GM23338 (cell line): ENCODE results near the gene TMEM127. TPM values are rescaled to one million over a fixed set of nuclear protein-coding genes. Genes with fewer than 3 reads are reported as not detected.

Experiments
- ATAC-seq: fragments of 200-7000 bp; cut with Tn5 transposase; 3 replicates; pipeline ENCODE4 v1.9.1; 2020
- DNase-seq: peaks from one replicate; pipeline ENCODE4 v3.0.0-alpha.2; 2015; ENCODE audit warnings: low spot score
- H2AFZ ChIP-seq: fragments of 200-600 bp; sonication (generic); 2 replicates; pipeline ENCODE4 v1.8.0; 2016; ENCODE audit warnings: antibody characterized with exemption, mild to moderate bottlenecking, moderate library complexity
- H3F3A ChIP-seq: fragments of 200-600 bp; sonication (generic); replicated peaks from 2 replicates; pipeline ENCODE4 v1.8.0; 2017; ENCODE audit warnings: antibody characterized with exemption, mixed run types, low read depth
- H3K27ac ChIP-seq: fragments of 200-600 bp; sonication (generic); 2 replicates; pipeline ENCODE4 v1.6.1; 2016; ENCODE audit warnings: low read depth
- H3K27me3 ChIP-seq: fragments of 200-600 bp; sonication (generic); 2 replicates; pipeline ENCODE4 v1.8.0; 2016; ENCODE audit warnings: mild to moderate bottlenecking, mixed run types, moderate library complexity; ENCODE audit not compliant: insufficient read depth
- H3K36me3 ChIP-seq: fragments of 200-600 bp; sonication (generic); 2 replicates; pipeline ENCODE4 v1.8.0; 2016; ENCODE audit warnings: mild to moderate bottlenecking; ENCODE audit not compliant: insufficient read depth
- H3K4me1 ChIP-seq: fragments of 200-600 bp; sonication (generic); 2 replicates; pipeline ENCODE4 v1.8.0; 2016; ENCODE audit warnings: mild to moderate bottlenecking, moderate library complexity; ENCODE audit not compliant: insufficient read depth
- H3K4me2 ChIP-seq: fragments of 200-600 bp; sonication (generic); 2 replicates; pipeline ENCODE4 v1.7.1; 2017; ENCODE audit warnings: mixed run types
- H3K4me3 ChIP-seq: fragments of 200-600 bp; sonication (generic); 2 replicates; pipeline ENCODE4 v1.6.1; 2016; ENCODE audit warnings: mixed run types
- H3K79me2 ChIP-seq: fragments of 200-600 bp; sonication (generic); replicated peaks from 2 replicates; pipeline ENCODE4 v1.8.0; 2017; ENCODE audit warnings: mild to moderate bottlenecking; ENCODE audit not compliant: insufficient read depth
- H3K9me2 ChIP-seq: fragments of 200-600 bp; sonication (generic); 2 replicates; pipeline ENCODE4 v1.8.0; 2017; ENCODE audit not compliant: insufficient read depth
- H4K20me1 ChIP-seq: fragments of 200-600 bp; sonication (generic); replicated peaks from 2 replicates; pipeline ENCODE4 v1.8.0; 2017; ENCODE audit warnings: mild to moderate bottlenecking; ENCODE audit not compliant: insufficient read depth
- H3K27ac Mint-ChIP-seq: 2 replicates; pipeline ENCODE4 v1.8.0; 2020; ENCODE audit warnings: inconsistent platforms, mild to moderate bottlenecking, moderate library complexity, mixed read lengths
- H3K27me3 Mint-ChIP-seq: 3 replicates; pipeline ENCODE4 v1.8.0; 2022; ENCODE audit warnings: low read depth, mild to moderate bottlenecking, moderate library complexity, mixed read lengths, inconsistent platforms; ENCODE audit not compliant: insufficient read depth, poor library complexity
- H3K36me3 Mint-ChIP-seq: 3 replicates; pipeline ENCODE4 v1.8.0; 2021; ENCODE audit warnings: low read depth, mild to moderate bottlenecking, inconsistent platforms, moderate library complexity, mixed read lengths
- H3K4me1 Mint-ChIP-seq: 3 replicates; pipeline ENCODE4 v1.8.0; 2020; ENCODE audit warnings: mild to moderate bottlenecking, inconsistent platforms, mixed read lengths
- H3K4me3 Mint-ChIP-seq: 3 replicates; pipeline ENCODE4 v1.8.0; 2021; ENCODE audit warnings: moderate library complexity, mild to moderate bottlenecking, inconsistent platforms, mixed read lengths
- H3K9me3 Mint-ChIP-seq: 3 replicates; pipeline ENCODE4 v1.8.0; 2020; ENCODE audit warnings: moderate library complexity, mild to moderate bottlenecking, inconsistent platforms, mixed read lengths
- CREB1 ChIP-seq: fragments of 250-450 bp; sonication (Bioruptor Pico); IDR thresholded peaks from 2 replicates; pipeline ENCODE4 v1.5.0; 2020; ENCODE audit warnings: low read depth, mild to moderate bottlenecking, moderate library complexity
- EZH2 ChIP-seq: fragments of 200-600 bp; sonication (generic); IDR thresholded peaks from one replicate; pipeline ENCODE4 v1.8.0; 2017; ENCODE audit warnings: antibody characterized with exemption, mild to moderate bottlenecking, low read depth; ENCODE audit not compliant: unreplicated experiment
- EZH2phosphoT487 ChIP-seq: fragments of 200-600 bp; sonication (generic); IDR thresholded peaks from one replicate; pipeline ENCODE4 v1.8.1; 2018; ENCODE audit warnings: antibody characterized with exemption; ENCODE audit not compliant: unreplicated experiment
- JUNB ChIP-seq: IDR thresholded peaks from one replicate; pipeline ENCODE4 v1.6.1; 2016; ENCODE audit warnings: antibody characterized with exemption; ENCODE audit not compliant: unreplicated experiment
- NANOG ChIP-seq: IDR thresholded peaks from 2 replicates; pipeline ENCODE4 v1.6.1; 2016; ENCODE audit warnings: antibody characterized with exemption, borderline replicate concordance
- STAT1 ChIP-seq: IDR thresholded peaks from one replicate; pipeline ENCODE4 v1.6.1; 2016; ENCODE audit warnings: antibody characterized with exemption; ENCODE audit not compliant: unreplicated experiment
- ZNF114 ChIP-seq: fragments of 250-450 bp; sonication (Bioruptor Pico); IDR thresholded peaks from 2 replicates; pipeline ENCODE4 v1.5.0; 2020; ENCODE audit warnings: mild to moderate bottlenecking, moderate library complexity
- ZNF331 ChIP-seq: fragments of 250-450 bp; sonication (Bioruptor Pico); IDR thresholded peaks from 2 replicates; pipeline ENCODE4 v1.5.0; 2020; ENCODE audit warnings: low read depth, mild to moderate bottlenecking, moderate library complexity
- polyA plus RNA-seq: library from polyadenylated mRNA; unstranded; fragments of >200 nt; fragmentation: Nextera tagmentation; extraction: Ambion mirVana; gene quantifications from 2 replicates; pipeline ENCODE4 v1.2.1, GENCODE V29; 2016
- total RNA-seq: library from RNA; depleted of rRNA; stranded (reverse); fragments of >200 nt; shearing (Covaris generic); gene quantifications from 2 replicates; pipeline ENCODE4 v1.2.3, GENCODE V29; 2014
- TF ChIP-seq, protein P1 (sequence below): IDR thresholded peaks from 2 replicates; pipeline ENCODE4 v1.6.1; 2016; ENCODE audit warnings: antibody characterized with exemption

Gene TMEM127
- total and polyA plus RNA-seq, 2 experiments from 2014 or later = 4.9 to 19.9 TPM

- H3K36me3 ChIP-seq = no peaks in the 10 kb centered on the region
- 0 out of 2 replicates have a peak, but pooled peaks cover 3% of the 10 kb centered on the region for H3F3A ChIP-seq
- peak overlapping the region; percentile 72 for H3K4me2 ChIP-seq
- Mint-ChIP-seq H3K36me3 (peaks cover 16% of the 10 kb centered on the region), H3K27ac (peak overlapping the region; percentile 59; the same call in 1 of the 2 replicates), H3K9me3 (no peaks in the 10 kb centered on the region), H3K4me3 (peak overlapping the region; percentile 45), H3K4me1 (peaks cover 60% of the 10 kb centered on the region), H3K27me3 (peaks cover 5% of the 10 kb centered on the region)
- H2AFZ ChIP-seq = no peak overlapping the region
- peak overlapping the region; percentile 30 for H3K4me3 ChIP-seq
- ATAC-seq (no peak), DNase-seq (no peak)
- H3K27me3 ChIP-seq = no peaks in the 10 kb centered on the region
- peaks cover 68% of the 10 kb centered on the region for H4K20me1 ChIP-seq
- TF ChIP-seq, protein P1, sequence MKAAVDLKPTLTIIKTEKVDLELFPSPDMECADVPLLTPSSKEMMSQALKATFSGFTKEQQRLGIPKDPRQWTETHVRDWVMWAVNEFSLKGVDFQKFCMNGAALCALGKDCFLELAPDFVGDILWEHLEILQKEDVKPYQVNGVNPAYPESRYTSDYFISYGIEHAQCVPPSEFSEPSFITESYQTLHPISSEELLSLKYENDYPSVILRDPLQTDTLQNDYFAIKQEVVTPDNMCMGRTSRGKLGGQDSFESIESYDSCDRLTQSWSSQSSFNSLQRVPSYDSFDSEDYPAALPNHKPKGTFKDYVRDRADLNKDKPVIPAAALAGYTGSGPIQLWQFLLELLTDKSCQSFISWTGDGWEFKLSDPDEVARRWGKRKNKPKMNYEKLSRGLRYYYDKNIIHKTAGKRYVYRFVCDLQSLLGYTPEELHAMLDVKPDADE = no peak
- TF ChIP-seq EZH2phosphoT487 (no peak), CREB1 (CRISPR knock-in tag) (no peak), NANOG (no peak), ZNF114 (no peak), STAT1 (no peak), ZNF331 (CRISPR knock-in tag) (no peak), JUNB (no peak)
- H3K79me2 ChIP-seq = peaks cover 87% of the 10 kb centered on the region
- H3K4me1 ChIP-seq = peaks cover 48% of the 10 kb centered on the region
- H3K9me2 ChIP-seq = no peaks in the 10 kb centered on the region
- H3K27ac ChIP-seq = no peak overlapping the region
Observed at GRCh38 chr2:96204836-96205624, 60.8 kb downstream of the TMEM127 start.

DNA sequence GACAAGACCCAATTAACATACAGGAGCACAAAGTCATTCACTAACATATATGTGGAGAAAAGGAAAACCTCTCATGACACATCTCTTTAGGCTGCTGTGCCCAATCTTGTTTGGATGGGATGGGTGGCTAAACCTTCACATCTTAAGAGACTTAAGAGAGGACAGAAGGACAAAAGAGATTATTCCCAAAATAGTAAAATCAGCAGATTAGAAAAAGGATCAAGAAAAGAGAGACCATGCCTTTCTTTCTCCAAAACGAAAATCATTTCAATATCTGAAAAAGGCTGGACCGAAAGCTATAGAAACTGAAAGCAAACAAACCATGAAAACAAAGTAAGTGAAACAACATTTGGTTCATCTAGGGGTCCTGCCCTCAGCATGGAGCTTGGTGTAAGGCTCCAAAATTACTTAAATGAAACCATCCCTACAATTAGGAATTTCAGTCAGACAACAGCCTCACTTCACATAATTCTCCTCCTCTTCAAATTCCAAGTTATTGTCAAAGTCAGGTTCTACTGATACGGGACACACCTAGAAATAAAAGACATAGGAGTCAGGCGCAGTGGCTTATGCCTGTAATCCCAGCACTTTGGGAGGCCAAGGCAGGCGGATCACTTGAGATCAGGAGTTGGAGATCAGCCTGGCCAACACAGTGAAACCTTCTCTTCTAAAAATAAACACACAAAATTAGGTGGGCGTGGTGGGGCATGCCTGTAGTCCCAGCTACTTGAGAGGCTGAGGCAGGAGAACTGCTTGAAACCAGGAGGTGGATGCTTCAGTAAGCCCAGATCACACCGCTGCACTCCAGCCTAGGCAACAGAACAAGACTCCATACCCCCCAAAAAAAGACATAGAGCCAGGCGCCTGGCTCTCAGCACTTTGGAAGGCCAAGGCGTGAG lies 62.4 kb downstream of the TMEM127 start:
- Histone ChIP-seq H3K36me3 (no peaks in the 10 kb centered on the region), H3F3A (0 out of 2 replicates have a peak, but pooled peaks cover 3% of the 10 kb centered on the region), H3K27ac (no peak overlapping the region), H3K4me1 (peaks cover 47% of the 10 kb centered on the region), H3K4me2 (no peak overlapping the region), H2AFZ (no peak overlapping the region), H3K79me2 (peaks cover 97% of the 10 kb centered on the region), H3K27me3 (no peaks in the 10 kb centered on the region), H4K20me1 (peaks cover 83% of the 10 kb centered on the region), H3K9me2 (no peaks in the 10 kb centered on the region), H3K4me3 (no peak overlapping the region)
- Mint-ChIP-seq H3K9me3 (no peaks in the 10 kb centered on the region), H3K27ac (no peak overlapping the region), H3K4me1 (peaks cover 67% of the 10 kb centered on the region), H3K27me3 (peaks cover 3% of the 10 kb centered on the region), H3K4me3 (no peak overlapping the region), H3K36me3 (peaks cover 16% of the 10 kb centered on the region)
- no peak for ATAC-seq
- DNase-seq = no peak
- TF ChIP-seq EZH2 (no peak), NANOG (no peak)
